HepG2 (cell line): Measurements from ENCODE around the gene SH2D3A. TPM values are rescaled to one million over a fixed set of nuclear protein-coding genes. Genes with fewer than 3 reads are reported as not detected.

Experiments
- CEBPG ChIP-seq: IDR thresholded peaks from 2 replicates; pipeline ENCODE4 v1.6.1; 2016
- ELF3 ChIP-seq: IDR thresholded peaks from 2 replicates; pipeline ENCODE4 v1.6.1; 2016; ENCODE audit warnings: missing genetic modification reagents, missing compliant biosample characterization
- GABPA ChIP-seq, 2 experiments: IDR thresholded peaks; 2 replicates each; pipeline ENCODE4 v1.6.1; 2011 to 2016; ENCODE audit warnings: low read depth in 2 of 2, low read length in 1 of 2, missing biosample characterization in 1 of 2, missing genetic modification characterization in 1 of 2
- KLF6 ChIP-seq: IDR thresholded peaks from 2 replicates; pipeline ENCODE4 v1.8.0; 2016; ENCODE audit warnings: missing biosample characterization, missing genetic modification reagents
- NR2F1 ChIP-seq, 2 experiments: fragments of 450-650 bp in 1 of 2; formaldehyde crosslinking in 1 of 2; IDR thresholded peaks; 2 replicates each; pipeline versions ENCODE4 v1.5.0 to v1.6.1; 2016 to 2020; ENCODE audit warnings: mild to moderate bottlenecking in 1 of 2, missing compliant biosample characterization in 1 of 2, missing genetic modification reagents in 1 of 2, moderate library complexity in 1 of 2
- REPIN1 ChIP-seq: sonication (generic); formaldehyde crosslinking; IDR thresholded peaks from 2 replicates; pipeline ENCODE4 v1.8.0; 2022; ENCODE audit warnings: missing genetic modification reagents, low read depth, mild to moderate bottlenecking, borderline replicate concordance
- THRA ChIP-seq: sonication (generic); formaldehyde crosslinking; IDR thresholded peaks from 2 replicates; pipeline ENCODE4 v1.4.0; 2020; ENCODE audit warnings: missing genetic modification reagents, borderline replicate concordance
- THYN1 ChIP-seq: sonication (generic); formaldehyde crosslinking; IDR thresholded peaks from 2 replicates; pipeline ENCODE4 v1.8.1; 2023; ENCODE audit warnings: low read depth, mild to moderate bottlenecking, moderate library complexity, missing genetic modification reagents, borderline replicate concordance
- ZNF121 ChIP-seq: sonication (generic); formaldehyde crosslinking; IDR thresholded peaks from 2 replicates; pipeline ENCODE4 v1.5.0; 2020; ENCODE audit warnings: mild to moderate bottlenecking, missing genetic modification reagents
- ZNF260 ChIP-seq: sonication (generic); formaldehyde crosslinking; IDR thresholded peaks from 2 replicates; pipeline ENCODE4 v1.4.0; 2020; ENCODE audit warnings: missing genetic modification reagents, low read depth, mild to moderate bottlenecking, borderline replicate concordance
- ZNF282 ChIP-seq: fragments of 450-650 bp; IDR thresholded peaks from 2 replicates; pipeline ENCODE4 v1.6.1; 2018; ENCODE audit not compliant: partially characterized antibody
- ZNF292 ChIP-seq: sonication (generic); formaldehyde crosslinking; IDR thresholded peaks from 2 replicates; pipeline ENCODE4 v1.8.1; 2022; ENCODE audit warnings: mild to moderate bottlenecking, low read depth, missing genetic modification reagents, borderline replicate concordance
- ZNF510 ChIP-seq: sonication (generic); formaldehyde crosslinking; IDR thresholded peaks from 2 replicates; pipeline ENCODE4 v1.4.0; 2020; ENCODE audit warnings: low read depth, mild to moderate bottlenecking, missing genetic modification reagents
- ZNF572 ChIP-seq: sonication (generic); formaldehyde crosslinking; IDR thresholded peaks from 2 replicates; pipeline ENCODE4 v1.5.1; 2020; ENCODE audit warnings: mild to moderate bottlenecking, missing genetic modification reagents
- ZNF781 ChIP-seq: sonication (generic); formaldehyde crosslinking; IDR thresholded peaks from 2 replicates; pipeline ENCODE4 v1.5.1; 2020; ENCODE audit warnings: borderline replicate concordance, mild to moderate bottlenecking, missing genetic modification reagents; ENCODE audit errors: not compliant biosample characterization
- polyA plus RNA-seq, 8 experiments: library from polyadenylated mRNA; depleted of rRNA in 3 of 8; stranded (reverse) in 7 of 8; unstranded in 1 of 8; fragments of >200 nt; fragmentation: Illumina TruSeq in 4 of 8; extraction: Trizol in 4 of 8; gene quantifications; 2 replicates each; pipeline versions ENCODE4 v1.2.1 to v1.2.3, GENCODE V29; 2011 to 2016; ENCODE audit warnings: low read depth in 4 of 8, missing spikeins in 1 of 8, mixed read lengths in 1 of 8; ENCODE audit not compliant: insufficient read depth in 1 of 8
- total RNA-seq, 5 experiments: library from RNA; depleted of rRNA; stranded (reverse); fragments of >200 nt; fragmentation: Illumina TruSeq; extraction: Trizol; gene quantifications; 2 replicates each; pipeline ENCODE4 v1.2.3, GENCODE V29; 2016; ENCODE audit warnings: low read depth in 1 of 5
- TF ChIP-seq, protein P1 (sequence below): sonication (generic); formaldehyde crosslinking; IDR thresholded peaks from 2 replicates; pipeline ENCODE4 v1.4.0; 2020; ENCODE audit warnings: mild to moderate bottlenecking, missing genetic modification reagents
- TF ChIP-seq, protein P2 (sequence below): IDR thresholded peaks from 2 replicates; pipeline ENCODE4 v1.6.1; 2016
- TF ChIP-seq, protein P3 (sequence below): IDR thresholded peaks from 2 replicates; pipeline ENCODE4 v1.6.1; 2016; ENCODE audit warnings: missing biosample characterization, missing genetic modification reagents, low read depth
- TF ChIP-seq, protein P4 (sequence below): conservative IDR thresholded peaks from 2 replicates; pipeline ENCODE4 v1.6.1; 2018; ENCODE audit warnings: missing genetic modification reagents

The SH2D3A gene
- total and polyA plus RNA-seq, 2 of the 13 experiments (the other 11 are each of a cell fraction or from before 2014, with no cell fraction given): 1.0 to 2.2 TPM

DNA sequence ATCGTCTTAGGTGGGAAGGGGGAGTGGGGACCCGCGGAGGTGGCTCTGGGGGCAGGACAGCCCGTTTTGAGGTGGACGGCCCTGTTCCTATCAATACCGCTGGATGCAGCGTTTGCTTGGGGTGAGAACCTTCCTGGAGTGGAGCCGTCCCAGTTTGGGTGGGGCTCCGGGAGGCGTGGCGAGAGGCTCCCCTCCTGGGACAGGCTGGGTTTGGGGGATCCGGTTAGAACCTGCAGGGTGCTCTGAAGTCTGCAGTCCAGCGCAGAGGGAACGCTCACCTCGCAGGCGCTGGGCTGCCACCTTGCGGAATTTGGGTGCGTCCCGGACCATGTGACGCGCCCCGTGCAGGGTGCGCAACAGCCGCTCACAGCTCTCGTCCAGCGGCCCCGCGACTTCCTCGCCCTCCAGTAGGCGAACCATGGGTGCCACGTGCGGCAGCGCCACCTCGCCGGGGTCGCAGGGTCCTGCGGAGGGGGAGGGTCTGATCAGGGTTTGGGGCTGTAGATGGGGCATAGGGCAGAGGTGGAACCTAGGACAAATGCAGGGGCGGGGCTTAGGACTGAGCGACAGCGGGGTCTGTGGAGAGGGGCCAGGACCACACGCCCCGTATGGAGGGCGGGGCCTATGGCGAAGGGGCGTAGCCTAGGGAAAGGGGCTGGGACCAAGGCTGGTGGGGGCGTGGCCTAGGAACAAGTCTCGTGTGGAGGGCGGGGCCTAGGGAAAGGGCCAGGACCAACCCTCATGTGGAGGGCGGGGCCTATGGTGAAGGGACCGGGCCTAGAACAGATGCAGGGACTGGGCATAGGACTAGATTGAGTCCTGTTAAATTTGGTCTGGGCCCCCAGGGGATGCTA is 13.8 kb downstream of the SH2D3A start (continued):
- TF ChIP-seq, protein P1, sequence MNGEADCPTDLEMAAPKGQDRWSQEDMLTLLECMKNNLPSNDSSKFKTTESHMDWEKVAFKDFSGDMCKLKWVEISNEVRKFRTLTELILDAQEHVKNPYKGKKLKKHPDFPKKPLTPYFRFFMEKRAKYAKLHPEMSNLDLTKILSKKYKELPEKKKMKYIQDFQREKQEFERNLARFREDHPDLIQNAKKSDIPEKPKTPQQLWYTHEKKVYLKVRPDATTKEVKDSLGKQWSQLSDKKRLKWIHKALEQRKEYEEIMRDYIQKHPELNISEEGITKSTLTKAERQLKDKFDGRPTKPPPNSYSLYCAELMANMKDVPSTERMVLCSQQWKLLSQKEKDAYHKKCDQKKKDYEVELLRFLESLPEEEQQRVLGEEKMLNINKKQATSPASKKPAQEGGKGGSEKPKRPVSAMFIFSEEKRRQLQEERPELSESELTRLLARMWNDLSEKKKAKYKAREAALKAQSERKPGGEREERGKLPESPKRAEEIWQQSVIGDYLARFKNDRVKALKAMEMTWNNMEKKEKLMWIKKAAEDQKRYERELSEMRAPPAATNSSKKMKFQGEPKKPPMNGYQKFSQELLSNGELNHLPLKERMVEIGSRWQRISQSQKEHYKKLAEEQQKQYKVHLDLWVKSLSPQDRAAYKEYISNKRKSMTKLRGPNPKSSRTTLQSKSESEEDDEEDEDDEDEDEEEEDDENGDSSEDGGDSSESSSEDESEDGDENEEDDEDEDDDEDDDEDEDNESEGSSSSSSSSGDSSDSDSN: peak; percentile 84
- TF ChIP-seq ELF3 (CRISPR knock-in tag) (peak; percentile 37), ZNF572 (CRISPR knock-in tag) (no peak), THRA (CRISPR knock-in tag) (peak; percentile 78), ZNF282 (no peak), ZNF121 (CRISPR knock-in tag) (peak; percentile 72; the same call in 1 of the 2 replicates), CEBPG (CRISPR knock-in tag) (peak; percentile 40; the same call in 1 of the 2 replicates), NR2F1 (CRISPR knock-in tag; IDR thresholded peaks at IDR 0.05) (peak; percentile 47 to 69; a peak in 3 of 4 replicates), GABPA (IDR thresholded peaks at IDR 0.05; ENCODE audit: low read depth, low read length) (no peak), GABPA (CRISPR knock-in tag; IDR thresholded peaks at IDR 0.05; ENCODE audit: low read depth) (peak; percentile 48), ZNF781 (CRISPR knock-in tag) (peak; percentile 33), ZNF292 (CRISPR knock-in tag) (peak; percentile 72; the same call in 1 of the 2 replicates), THYN1 (CRISPR knock-in tag) (no peak), ZNF510 (0 out of 2 replicates have a peak, but pooled peaks have one; percentile 71), REPIN1 (CRISPR knock-in tag) (peak; percentile 90; the same call in 1 of the 2 replicates), ZNF260 (CRISPR knock-in tag) (no peak), KLF6 (peak; percentile 75)
- TF ChIP-seq, protein P2, sequence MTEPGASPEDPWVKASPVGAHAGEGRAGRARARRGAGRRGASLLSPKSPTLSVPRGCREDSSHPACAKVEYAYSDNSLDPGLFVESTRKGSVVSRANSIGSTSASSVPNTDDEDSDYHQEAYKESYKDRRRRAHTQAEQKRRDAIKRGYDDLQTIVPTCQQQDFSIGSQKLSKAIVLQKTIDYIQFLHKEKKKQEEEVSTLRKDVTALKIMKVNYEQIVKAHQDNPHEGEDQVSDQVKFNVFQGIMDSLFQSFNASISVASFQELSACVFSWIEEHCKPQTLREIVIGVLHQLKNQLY (CRISPR knock-in tag): peak; percentile 52; the same call in 1 of the 2 replicates
- TF ChIP-seq, protein P3, sequence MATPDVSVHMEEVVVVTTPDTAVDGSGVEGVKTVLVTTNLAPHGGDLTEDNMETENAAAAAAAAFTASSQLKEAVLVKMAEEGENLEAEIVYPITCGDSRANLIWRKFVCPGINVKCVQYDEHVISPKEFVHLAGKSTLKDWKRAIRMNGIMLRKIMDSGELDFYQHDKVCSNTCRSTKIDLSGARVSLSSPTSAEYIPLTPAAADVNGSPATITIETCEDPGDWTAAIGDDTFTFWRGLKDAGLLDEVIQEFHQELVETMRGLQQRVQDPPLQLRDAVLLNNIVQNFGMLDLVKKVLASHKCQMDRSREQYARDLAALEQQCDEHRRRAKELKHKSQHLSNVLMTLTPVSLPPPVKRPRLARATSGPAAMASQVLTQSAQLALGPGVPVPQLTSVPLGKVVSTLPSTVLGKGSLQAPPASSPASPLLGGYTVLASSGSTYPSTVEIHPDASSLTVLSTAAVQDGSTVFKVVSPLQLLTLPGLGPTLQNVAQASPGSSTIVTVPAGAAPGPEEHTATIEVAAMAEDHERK (CRISPR knock-in tag): no peak
- TF ChIP-seq, protein P4, sequence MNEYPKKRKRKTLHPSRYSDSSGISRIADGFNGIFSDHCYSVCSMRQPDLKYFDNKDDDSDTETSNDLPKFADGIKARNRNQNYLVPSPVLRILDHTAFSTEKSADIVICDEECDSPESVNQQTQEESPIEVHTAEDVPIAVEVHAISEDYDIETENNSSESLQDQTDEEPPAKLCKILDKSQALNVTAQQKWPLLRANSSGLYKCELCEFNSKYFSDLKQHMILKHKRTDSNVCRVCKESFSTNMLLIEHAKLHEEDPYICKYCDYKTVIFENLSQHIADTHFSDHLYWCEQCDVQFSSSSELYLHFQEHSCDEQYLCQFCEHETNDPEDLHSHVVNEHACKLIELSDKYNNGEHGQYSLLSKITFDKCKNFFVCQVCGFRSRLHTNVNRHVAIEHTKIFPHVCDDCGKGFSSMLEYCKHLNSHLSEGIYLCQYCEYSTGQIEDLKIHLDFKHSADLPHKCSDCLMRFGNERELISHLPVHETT (CRISPR knock-in tag): 0 out of 2 replicates have a peak, but pooled peaks have one; percentile 47
